T follicular helper cell (primary cell): ENCODE results near the gene TPM3.
A peak's percentile ranks its signal among the peaks of the same experiment; 100 is the strongest.
"Not testable (repeated sequence)": the region's sequence is repeated elsewhere in the genome, so short reads cannot be mapped to it uniquely, and the experiment has no call there.

ENCODE experiments used
- DNase-seq: peaks from one replicate; pipeline ENCODE4 v3.0.0-alpha.2; 2020; ENCODE audit warnings: low read depth

Gene TPM3

DNA sequence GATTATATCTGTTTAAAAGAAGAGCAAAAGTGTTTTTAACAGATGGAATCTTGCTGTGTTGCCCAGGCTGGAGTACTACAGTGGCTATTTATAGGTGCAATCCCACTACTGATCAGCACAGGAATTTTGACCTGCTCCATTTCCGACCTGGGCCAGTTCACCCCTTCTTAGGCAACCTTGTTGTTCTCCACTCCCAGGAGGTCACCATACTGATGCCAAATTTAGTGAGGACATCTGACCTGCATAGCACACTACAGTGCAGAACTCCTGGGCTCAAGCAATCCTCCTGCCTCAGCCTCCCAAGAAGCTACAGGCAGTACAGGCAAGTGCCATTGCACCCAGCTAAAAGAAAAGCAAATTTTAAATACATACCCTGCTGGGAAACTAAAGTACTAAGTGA, 25.7 kb downstream of the TPM3 start:
- no peak for DNase-seq

DNA sequence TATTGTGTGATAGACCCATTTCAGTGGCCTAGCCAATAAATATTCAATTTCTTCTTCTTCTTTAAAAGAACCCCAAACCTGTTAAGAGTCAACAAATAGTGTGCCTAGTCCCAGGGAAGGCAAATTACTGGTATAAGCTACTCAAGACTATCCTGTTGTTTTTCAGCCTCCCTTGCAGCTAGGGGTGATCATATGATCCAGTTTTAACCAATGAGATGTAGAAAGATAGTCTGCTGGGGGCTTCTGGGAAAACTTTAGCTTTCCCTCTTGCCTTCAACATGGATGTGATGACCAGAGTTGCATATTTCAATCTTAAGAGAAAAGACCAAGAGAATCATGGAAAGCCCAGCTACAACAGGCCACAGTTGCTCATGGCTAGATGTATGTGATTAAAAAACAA, 32.3 kb downstream of the TPM3 start:
- DNase-seq, result no peak

DNA sequence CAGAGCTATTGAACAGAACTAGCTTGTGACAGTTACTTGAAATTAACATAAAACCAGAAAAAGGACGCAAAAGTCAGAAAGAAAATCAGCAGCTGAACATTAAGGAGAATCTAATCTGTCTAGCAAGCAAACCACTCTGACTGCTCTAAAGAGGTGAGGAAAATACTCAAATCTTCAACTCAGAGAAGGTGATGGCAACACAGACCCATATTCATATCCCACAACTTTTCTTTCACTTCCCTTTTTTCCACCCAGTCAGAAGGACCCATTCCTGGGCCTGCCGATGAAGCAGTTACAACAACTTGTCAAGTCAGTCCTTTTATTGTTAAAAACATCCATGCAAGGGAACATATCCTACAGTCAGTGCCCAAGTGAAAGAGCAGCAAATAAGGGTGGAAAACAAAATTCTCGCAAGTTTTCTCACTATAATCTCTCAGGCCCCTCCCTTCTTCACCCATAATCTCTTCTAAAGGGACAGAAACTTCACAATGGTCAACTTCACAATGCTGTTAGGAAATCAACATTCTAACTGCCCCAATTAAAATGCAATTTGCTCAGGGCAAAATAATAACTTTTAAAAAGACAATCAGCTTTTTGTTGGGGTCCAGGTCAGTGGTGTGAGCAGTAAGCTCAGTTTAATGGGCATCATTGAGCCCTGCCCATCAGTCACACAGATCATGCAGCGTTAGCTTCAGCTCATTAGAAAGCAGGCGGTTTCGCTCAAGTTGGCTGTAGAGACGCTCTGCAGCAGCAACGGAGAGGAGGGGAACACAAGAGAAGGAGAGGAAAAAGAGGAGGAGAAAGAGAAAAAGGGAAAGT, 33.4 kb downstream of the TPM3 start:
- DNase-seq, result no peak

DNA sequence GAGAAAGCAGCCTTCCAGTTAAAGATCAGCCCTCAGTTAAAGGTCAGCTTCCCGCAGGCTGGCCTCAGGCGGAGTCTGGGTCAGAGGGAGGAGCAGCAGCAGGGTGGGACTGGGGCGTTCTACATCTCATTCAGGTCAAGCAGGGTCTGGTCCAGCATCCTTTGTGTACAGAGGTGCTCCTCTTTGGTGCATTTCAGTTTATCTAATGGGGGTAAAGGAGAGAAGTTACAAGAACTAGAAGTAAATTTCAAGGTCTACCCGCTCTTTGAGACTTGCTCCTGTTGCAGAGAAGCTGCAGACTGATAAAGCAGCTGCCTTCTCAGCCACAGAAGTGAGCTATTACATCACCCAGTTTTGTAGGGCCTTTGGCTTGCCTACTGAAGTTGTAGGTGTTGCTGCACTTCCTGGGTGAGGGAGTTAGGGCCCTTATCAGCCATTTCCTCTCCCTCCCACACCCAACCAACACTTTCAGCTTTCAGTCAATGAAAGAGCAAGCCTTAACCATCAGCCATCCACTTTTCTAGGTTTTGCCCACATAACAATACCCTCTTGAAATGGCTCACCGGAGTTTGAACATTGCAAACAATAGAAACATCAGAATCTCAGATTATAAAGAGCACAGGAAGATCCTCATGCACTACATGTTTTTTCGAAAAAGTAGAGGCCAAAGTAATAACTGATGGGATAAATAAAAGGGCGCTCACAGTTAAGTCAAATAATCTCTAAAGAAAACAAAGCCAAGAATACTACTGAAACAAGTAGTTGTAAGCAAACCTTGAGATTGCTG, 34.2 kb downstream of the TPM3 start:
- DNase-seq, result peak; percentile 59

DNA sequence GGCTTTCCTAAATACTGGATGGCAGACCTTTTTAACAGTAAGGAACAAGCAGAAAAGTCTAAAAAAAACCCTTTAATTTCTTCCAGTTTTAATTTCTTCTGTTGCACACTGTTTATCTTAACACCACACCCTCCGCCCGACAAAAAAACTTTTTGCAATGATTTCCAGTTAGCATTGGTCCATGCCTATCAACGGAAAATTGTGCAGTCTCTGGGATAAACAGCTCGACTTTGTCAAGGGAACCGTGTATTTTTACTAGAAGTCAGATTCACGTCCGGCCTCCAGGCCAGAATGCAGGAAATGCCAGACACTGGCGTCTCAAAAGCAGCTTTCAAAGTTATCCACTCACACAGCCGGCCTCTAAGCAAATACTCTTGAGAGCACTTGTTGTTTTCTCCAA, 36.6 kb downstream of the TPM3 start:
- DNase-seq, result no peak

DNA sequence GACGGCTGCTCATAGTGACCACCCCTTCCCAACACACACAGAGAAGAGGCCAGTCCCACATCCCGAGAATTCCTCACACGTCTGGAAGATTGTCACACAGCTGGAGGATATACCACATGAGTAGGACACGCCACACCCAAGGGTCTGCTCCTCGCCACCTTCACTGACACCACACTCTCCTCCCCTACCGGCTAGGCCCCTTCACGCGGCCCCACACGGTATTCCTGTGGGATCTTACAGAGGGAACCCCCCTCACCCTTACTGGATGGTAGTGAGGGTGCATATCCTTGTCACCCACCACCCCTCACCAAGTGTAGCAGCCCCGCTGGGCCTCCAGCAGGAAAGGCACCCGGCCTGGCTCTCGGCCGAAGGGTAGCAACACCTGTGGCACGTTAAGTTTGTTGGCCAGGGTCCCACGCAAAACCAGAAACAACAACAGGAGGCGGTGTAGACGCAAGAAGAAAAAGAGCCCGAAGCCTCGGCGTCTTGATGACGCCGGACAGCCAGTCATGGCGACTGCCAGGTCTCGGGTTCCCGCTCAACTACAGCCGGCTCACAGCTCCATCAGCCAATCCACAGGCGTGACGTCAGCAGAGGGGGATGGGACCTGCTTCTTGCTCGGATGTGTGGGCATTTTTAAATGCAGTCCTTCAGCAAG, 37.2 kb downstream of the TPM3 start, which contains the start of gene NUP210L:
NUP210L (minus strand) TSS at position 540 of the 658 bp plus-strand sequence.
- DNase-seq, result no peak

DNA sequence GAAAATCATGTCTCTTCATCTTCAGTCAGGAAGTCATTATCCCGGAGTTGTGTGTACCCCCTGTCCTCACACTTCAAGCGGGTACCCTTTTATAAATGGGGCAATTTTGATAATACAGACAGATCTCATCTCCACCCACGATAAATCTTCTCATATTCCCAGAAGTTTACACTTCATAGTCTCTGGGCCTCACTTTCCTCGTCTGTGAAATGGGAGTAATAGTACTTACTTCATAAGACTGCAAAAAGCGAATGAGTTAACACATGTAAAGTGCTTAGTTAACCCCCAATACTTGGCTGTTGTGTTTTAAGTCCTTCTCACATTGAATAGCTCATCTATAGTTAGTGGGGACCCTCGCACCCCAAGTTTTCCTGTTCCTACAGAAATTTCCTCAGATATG, 37.8 kb downstream of the TPM3 start:
- DNase-seq, result no peak

DNA sequence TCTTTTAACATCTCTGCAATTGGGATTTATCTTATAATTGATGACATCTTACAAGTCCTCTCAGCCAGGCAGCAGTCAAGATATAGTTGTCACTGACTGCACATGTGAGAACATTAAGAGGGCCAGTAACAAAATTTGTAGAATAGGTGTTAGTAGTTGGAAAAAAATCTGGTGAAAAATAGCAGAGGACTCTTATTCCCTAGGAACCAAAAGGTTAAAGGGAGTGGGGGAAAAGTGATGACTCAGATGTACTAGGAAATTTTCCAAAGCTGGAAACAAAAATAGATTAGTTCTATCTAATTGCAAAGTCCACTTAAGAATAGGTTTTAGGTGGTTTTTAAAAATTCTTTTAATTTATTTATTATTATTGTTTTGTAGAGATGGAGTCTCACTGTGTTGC, 40.6 kb downstream of the TPM3 start:
- no peak for DNase-seq

DNA sequence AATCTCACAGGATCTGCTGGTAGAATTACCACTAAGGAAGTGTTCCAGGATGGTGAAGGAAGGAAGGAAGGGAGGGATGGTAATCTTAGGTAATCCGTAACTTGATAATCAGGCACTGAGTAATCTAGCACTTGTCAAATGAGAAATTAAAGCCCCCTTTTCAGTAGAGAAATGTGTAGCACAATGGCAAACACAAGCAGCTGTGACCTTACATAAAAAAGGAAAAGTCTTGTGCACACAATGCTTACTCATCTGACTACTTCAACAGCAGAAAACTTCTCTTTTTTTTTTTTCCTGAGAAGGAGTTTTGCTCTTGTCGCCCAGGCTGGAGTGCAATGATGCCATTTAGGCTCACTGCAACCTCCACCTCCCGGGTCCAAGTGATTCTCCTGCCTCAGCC, 43.1 kb downstream of the TPM3 start:
- DNase-seq, result no peak

DNA sequence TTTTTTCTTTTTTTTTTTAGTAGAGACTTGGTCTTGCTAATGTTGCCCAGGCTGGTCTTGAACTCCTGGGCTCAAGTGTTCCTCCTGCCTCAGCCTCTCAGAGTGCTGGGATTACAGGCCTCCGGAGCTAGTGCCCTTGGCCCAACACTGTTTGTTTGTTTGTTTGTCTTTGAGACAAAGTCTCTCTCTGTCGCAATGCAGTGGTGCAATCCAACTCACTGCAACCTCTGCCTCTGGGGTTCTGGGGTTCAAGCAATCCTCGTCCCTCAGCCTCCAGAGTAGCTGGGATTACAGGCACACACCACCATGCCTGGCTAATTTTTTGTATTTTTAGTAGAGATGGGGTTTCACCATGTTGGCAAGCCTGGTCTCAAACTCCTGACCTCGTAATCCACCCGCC, 44.4 kb downstream of the TPM3 start:
- DNase-seq, result not testable (repeated sequence)

DNA sequence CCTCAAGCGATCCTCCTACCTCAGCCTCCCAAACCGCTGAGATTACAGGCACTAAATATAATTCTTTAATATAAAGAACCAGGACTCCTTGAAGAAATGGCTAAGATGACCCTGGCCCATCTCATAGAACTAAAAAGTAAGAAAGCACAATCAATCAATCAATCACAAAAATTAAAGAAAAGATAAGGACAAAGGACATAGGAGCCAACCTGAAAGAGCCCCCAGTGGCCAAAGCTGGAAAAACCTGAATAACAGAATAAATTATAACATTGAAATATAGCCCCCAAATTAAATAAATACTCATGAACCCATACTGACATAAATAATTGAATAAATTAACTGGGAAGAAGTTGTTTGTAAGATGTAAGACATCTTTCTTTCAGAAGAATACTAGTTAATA, 45.9 kb downstream of the TPM3 start:
- DNase-seq, result no peak

DNA sequence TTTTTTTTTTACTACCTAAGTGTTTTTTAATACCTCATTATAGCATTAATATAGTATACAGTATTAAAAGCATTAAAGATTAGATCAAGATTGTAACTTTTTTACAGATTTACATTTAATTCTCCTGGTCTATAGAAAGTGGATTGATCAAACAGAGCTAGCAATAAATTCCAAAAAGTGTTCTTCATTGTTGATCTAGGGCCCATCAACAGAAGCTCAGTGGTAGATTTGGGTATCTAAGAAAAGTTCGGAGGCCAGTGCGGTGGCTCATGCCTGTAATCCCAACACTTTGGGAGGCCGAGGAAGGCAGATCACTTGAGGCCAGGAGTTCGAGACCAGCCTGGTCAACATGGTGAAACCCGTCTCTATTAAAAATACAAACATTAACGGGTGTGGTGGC, 49.5 kb downstream of the TPM3 start:
- DNase-seq, result no peak

DNA sequence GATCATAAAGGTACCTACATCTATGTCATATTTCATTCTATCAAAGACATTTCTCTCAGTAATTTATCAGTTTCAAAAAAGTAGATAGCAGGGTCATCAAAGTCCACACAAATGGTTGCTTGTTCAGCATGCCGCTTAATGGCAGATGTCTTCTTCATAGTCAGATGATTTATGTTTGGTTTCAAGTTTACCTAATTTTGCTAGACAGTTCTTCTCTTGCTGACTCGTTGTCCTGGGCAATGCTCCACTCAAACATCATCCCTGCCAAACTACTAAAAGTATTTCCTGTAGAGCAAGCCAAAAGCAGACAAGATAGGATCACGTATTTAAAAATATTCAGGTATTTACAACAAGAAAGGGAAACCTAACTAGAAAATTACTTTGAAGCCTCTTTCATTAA, 50.7 kb downstream of the TPM3 start:
- no peak for DNase-seq

DNA sequence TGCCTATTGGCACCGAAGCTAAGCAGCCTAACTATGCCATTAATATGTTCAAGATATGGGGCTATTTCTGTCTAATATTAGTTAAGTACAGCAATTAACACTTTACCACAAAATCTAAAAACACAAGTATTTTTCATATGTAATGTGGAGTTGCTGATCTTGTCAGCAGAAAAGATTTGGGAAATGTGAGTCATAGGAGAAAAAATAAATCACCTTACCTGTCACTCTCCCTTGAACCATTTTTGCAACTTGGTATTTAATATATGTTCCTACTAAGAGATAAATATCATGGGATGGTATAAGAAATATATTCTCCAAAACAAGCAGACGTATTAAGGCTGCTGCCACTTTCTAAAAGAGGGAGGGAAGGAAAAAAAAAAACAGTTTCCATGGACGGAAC, 54.0 kb downstream of the TPM3 start:
- DNase-seq, result no peak

DNA sequence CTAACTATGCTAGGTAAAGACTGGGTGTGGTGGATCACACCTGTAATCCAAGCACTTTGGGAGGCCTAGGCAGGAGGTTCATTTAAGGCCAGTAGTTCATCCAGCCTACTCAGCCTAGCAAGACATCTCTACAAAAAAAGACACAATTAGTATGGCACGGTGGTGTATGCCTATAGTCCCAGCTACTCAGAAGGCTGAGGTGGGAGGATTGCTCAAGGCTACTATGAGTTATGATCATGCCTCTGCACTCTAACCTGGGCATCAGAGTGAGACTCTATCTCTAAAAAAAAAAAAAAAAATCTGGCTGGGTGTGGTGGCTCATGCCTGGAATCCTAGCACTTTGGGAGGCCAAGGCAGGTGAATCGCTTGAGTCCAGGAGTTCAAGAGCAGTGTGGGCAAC, 58.6 kb downstream of the TPM3 start:
- no peak for DNase-seq

DNA sequence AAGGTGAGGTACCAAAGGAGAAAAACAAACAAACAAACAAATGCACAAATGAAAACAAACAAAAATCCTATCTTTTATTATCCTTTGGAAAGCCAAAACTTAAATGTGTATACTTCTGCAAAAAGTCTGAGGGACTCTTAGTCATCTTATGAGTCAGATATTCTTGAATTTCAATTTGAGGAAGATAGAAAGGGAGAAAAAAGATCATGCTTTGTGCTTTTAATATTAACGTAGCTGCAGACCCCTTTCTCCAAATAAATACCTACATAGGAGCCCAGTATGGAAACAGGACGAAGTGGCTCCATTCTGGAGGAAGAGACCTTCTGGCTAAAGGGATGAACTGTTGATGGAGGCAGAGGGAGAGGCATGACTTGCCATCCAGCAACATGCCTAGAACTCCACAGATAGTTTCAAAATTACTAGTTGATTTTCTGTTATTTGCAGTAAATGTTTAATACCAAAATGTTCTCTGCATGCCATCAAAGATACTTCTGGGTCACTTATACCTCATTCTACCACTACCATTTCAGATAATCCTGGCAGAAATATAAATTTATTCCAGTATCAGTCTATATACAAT, 62.4 kb downstream of the TPM3 start:
- no peak for DNase-seq

DNA sequence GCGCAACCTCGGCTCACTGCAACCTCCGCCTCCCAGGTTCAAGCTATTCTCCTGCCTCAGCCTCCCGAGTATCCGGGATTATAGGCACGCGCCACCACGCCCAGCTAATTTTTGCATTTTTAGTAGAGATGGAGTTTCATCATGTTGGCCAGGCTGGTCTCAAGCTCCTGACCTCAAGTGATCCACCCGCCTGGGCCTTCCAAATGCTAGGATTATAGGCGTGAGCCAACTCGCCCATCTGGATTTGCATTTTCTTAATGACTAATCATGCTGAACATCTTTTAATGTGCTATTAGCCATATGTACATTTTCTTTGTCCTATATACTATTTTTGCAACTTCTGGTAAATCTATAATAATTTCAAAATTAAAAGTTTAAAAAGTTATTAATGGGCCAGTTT, 68.7 kb downstream of the TPM3 start:
- not testable (repeated sequence) for DNase-seq

DNA sequence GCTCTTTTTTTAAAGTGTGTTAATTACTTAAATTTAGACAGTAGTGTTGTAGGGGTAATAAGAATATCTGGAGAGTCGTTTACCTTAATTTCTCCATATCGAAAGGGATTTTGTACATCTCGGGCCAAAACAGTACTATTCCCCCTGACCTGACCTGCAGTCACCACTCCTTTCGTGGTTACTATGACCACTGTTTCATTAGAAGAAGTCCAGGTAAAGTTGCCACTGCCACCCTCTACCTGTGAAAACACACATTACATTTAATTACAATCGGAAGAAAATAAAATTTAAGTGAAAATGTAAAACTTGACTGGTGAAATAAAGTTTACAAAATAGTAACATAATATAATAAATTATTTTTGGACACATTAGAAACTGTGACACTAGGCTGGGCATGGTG, 74.3 kb downstream of the TPM3 start:
- no peak for DNase-seq

DNA sequence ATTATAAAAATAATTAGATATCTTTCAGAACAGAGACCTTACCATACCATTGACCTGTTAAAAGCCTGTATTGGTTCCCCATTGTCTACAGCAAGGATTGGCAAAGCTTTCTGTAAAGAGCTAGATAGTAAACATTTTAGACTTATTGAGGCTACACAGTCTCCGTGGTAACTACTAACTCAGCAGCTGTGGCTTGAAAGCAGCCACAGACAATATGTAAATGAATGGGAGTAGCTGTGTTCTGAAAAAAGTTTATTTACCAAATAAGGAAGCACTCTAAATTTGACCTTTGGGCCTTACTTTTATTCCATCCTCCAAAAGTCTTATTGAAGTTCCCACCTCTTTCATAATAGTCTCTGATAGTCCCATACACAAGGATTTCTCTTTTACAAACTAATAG, 76.7 kb downstream of the TPM3 start:
- DNase-seq, result no peak
